Thymus (tissue), 14 donors: ENCODE measurements around the gene APPL1. TPM values are rescaled to one million over a fixed set of nuclear protein-coding genes. Genes with fewer than 3 reads are reported as not detected.
A peak's percentile ranks its signal among the peaks of the same experiment; 100 is the strongest.

ENCODE experiments used
- DNase-seq, 9 donors: peaks; one replicate each; pipeline ENCODE4 v3.0.0-alpha.2; 2013; ENCODE audit warnings: low spot score in 9 of 9, low read depth in 6 of 9, missing footprints in 1 of 9
- H3K27ac ChIP-seq, 2 donors: one replicate each; pipeline ENCODE4 v1.5.1; 2013; ENCODE audit warnings: control low read depth in 1 of 2, low read depth in 1 of 2, low read length in 1 of 2, mild to moderate bottlenecking in 1 of 2, moderate library complexity in 1 of 2
- H3K27me3 ChIP-seq, 2 donors: one replicate each; pipeline ENCODE4 v1.5.1; 2013; ENCODE audit warnings: low read length in 1 of 2; ENCODE audit not compliant: control insufficient read depth in 2 of 2, insufficient read depth in 1 of 2
- H3K36me3 ChIP-seq, 2 donors: one replicate each; pipeline ENCODE4 v1.5.1; 2013; ENCODE audit warnings: low read length in 1 of 2, mild to moderate bottlenecking in 1 of 2, moderate library complexity in 1 of 2; ENCODE audit not compliant: control insufficient read depth in 2 of 2, insufficient read depth in 2 of 2
- H3K4me1 ChIP-seq, 2 donors: one replicate each; pipeline ENCODE4 v1.5.1; 2013; ENCODE audit warnings: low read length in 2 of 2; ENCODE audit not compliant: control insufficient read depth in 2 of 2, insufficient read depth in 2 of 2
- H3K4me3 ChIP-seq, 2 donors: one replicate each; pipeline ENCODE4 v1.5.1; 2013; ENCODE audit warnings: low read length in 2 of 2, control low read depth in 1 of 2, mild to moderate bottlenecking in 1 of 2
- H3K9me3 ChIP-seq, 2 donors: one replicate each; pipeline ENCODE4 v1.5.1; 2013; ENCODE audit warnings: low read length in 1 of 2, mild to moderate bottlenecking in 1 of 2; ENCODE audit not compliant: control insufficient read depth in 2 of 2, insufficient read depth in 1 of 2
- WGBS: extraction: QIAGEN DNeasy Blood & Tissue Kit; methylation state at CpG from one replicate; pipeline ENCODE4 v1.1.7; 2013; 5-methylcytosine and 5-hydroxymethylcytosine counted together
- long read RNA-seq, 10 donors: transcript quantifications; one replicate each; lab custom pipeline, GENCODE V29; 2026
- polyA plus RNA-seq: library from polyadenylated mRNA; stranded (reverse); fragments of 200-250 nt; gene quantifications from one replicate; pipeline ENCODE4 v1.2.3, GENCODE V29; 2013
- total RNA-seq: library from RNA; stranded (reverse); fragments of 120-200 nt; gene quantifications from one replicate; pipeline ENCODE4 v1.2.4, GENCODE V29; 2013
- donor health status: healthy.

The APPL1 gene
- total RNA-seq (32.2 TPM), polyA plus RNA-seq (17.7 TPM)
- long read RNA-seq, donor 1 = 0 reads
- long read RNA-seq, donor 2, full-length matches to known transcripts = 18 of 23 reads
- long read RNA-seq, donor 2, partial matches to known transcripts = 5 of 23 reads
- long read RNA-seq, donor 2, other reads (novel, unspliced or antisense) = 0 of 23 reads
- long read RNA-seq, donor 3, full-length matches to known transcripts = 2 of 2 reads
- long read RNA-seq, donor 3, partial matches to known transcripts = 0 of 2 reads
- long read RNA-seq, donor 3, other reads (novel, unspliced or antisense) = 0 of 2 reads
- long read RNA-seq, donor 4 = 0 reads
- long read RNA-seq, donor 5, full-length matches to known transcripts = 4 of 4 reads
- long read RNA-seq, donor 5, partial matches to known transcripts = 0 of 4 reads
- long read RNA-seq, donor 5, other reads (novel, unspliced or antisense) = 0 of 4 reads
- long read RNA-seq, donor 6, full-length matches to known transcripts = 4 of 9 reads
- long read RNA-seq, donor 6, partial matches to known transcripts = 5 of 9 reads
- long read RNA-seq, donor 6, other reads (novel, unspliced or antisense) = 0 of 9 reads
- long read RNA-seq, donor 7, full-length matches to known transcripts = 10 of 10 reads
- long read RNA-seq, donor 7, partial matches to known transcripts = 0 of 10 reads
- long read RNA-seq, donor 7, other reads (novel, unspliced or antisense) = 0 of 10 reads
- long read RNA-seq, donor 8, full-length matches to known transcripts = 2 of 2 reads
- long read RNA-seq, donor 8, partial matches to known transcripts = 0 of 2 reads
- long read RNA-seq, donor 8, other reads (novel, unspliced or antisense) = 0 of 2 reads
- long read RNA-seq, donor 9, full-length matches to known transcripts = 2 of 2 reads
- long read RNA-seq, donor 9, partial matches to known transcripts = 0 of 2 reads
- long read RNA-seq, donor 9, other reads (novel, unspliced or antisense) = 0 of 2 reads
- long read RNA-seq, donor 10, partial matches to known transcripts = 6 of 7 reads
- long read RNA-seq, donor 10, other reads (novel, unspliced or antisense) = 0 of 7 reads

DNA sequence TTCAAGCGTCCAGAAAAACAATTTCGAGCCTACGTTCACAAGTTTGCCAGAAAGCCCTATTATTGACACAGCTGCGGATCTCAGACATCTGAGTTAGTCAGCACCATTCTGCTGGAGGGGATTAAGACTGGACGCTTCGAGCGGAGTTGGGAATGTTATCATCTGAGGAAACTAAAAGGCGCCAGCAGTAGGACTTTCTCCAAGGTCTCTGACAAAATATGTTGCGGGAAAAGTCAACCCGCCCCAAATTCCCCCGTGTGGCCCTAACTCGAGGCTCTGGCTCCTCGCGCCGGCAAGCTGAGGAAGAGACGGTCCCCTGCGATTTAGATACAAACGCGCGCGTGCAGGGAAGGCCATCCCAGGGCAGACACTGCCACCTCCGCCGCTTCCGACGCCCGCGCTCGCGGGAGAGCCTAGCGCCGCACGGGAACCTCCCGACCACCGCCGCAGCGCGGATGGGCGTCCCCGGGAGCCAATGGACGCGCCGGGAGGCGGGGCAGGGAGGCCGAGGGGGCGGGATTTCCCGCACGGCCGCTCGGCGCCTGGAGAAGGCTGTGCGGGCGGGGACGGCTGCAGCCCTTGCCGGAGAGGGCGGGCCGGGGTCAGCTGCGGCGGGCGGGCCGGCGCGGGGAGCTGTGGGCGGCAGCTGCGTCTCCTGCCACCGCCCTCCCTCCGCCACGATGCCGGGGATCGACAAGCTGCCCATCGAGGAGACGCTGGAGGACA, at the start of gene APPL1:
TSS of gene APPL1 (plus strand) at position 526 of the 726 bp plus-strand sequence. CDS start at position 681, 155 bp downstream.
- Histone ChIP-seq H3K36me3 (no peaks in the 10 kb centered on the region), H3K27ac (peak within 1 kb of the TSS; percentile 71 to 94), H3K9me3 (no peaks in the 10 kb centered on the region), H3K4me1 (peaks cover 9 to 10% of the 10 kb centered on the region in 2 donors), H3K27me3 (no peaks in the 10 kb centered on the region), H3K4me3 (peak within 1 kb of the TSS; percentile 84 to 97)
- WGBS = under 1% methylated on average over 71 of the region's 71 CpGs
- peak; percentile 49 to 94 (median 84) for DNase-seq

DNA sequence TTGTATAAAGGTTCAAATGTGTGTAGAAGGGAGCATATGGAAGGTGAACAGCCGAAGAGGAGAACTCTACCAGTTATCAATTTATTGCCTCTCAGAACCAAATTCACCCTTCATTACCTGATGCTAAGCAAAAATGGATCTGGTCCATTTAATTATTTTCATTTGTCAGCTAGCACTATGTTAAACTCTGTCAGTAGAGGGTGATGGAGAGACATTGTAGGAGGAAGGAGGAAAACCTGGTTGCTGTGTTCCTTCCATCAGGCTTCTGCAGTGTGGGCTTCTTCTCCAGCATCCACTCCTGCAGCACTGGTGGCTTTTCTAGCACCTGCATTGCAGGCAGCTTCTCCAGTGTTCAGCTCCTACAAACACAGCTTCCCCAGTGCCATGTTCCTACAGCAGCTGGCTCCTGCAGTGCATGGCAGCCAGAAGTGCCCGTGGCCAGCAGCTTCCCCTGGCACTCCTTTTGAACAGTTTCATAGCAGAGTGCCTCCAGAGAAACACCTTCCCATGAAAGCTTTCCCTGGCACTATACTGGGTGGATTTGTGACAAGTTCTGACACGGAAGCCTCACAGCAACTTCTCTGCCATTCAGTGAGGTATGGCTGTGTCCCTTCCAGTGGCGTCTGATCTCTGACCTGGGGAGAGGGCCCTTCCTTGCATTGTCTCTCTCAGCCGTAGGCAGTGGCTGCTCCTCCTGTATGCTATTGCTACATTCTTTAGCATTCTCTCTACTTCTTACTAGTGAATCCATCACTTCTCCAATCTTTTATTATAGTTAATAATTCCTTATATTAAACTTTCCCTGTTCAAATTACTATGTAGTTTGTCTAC, 47.7 kb upstream of the APPL1 start:
- H3K9me3 ChIP-seq = no peaks in the 10 kb centered on the region
- no peaks in the 10 kb centered on the region for H3K36me3 ChIP-seq
- DNase-seq = peak in 1 of 9 donors; percentile 26
- H3K4me1 ChIP-seq = no peaks in the 10 kb centered on the region
- 89% methylated on average over 5 of the region's 5 CpGs for WGBS
- peaks cover 0 to 2% of the 10 kb centered on the region in 2 donors for H3K27me3 ChIP-seq
- H3K4me3 ChIP-seq = no peak overlapping the region
- no peak overlapping the region for H3K27ac ChIP-seq

- Histone ChIP-seq H3K27ac (no peak overlapping the region), H3K4me1 (no peaks in the 10 kb centered on the region), H3K4me3 (no peak overlapping the region), H3K27me3 (no peaks in the 10 kb centered on the region), H3K9me3 (no peaks in the 10 kb centered on the region), H3K36me3 (no peaks in the 10 kb centered on the region)
- 88% methylated on average over 6 of the region's 6 CpGs for WGBS
- no peak for DNase-seq
These were observed 43.0 kb upstream of the APPL1 start for GRCh38 chr3:57184526-57184925.

DNA sequence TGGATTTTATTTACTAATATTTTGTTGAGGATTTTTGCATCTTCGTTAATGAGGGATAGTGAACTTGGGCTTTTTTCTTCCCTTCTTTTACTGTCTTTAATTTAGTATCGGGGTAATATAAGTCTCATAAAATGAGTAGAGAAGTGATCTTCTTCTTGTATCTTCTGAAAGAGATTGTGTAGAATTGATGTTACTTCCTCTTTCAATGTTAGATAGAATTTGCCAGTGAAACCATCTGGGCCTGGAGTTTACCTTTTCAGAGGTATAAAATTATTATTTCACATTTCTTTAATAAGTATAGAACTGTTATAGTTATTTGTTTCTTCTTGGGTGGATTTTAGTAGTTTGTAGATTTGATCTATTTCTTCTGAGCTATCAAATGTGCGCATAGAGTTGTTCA, 35.5 kb upstream of the APPL1 start:
- Histone ChIP-seq H3K9me3 (no peaks in the 10 kb centered on the region), H3K4me1 (no peaks in the 10 kb centered on the region), H3K27ac (no peak overlapping the region), H3K4me3 (no peak overlapping the region), H3K36me3 (no peaks in the 10 kb centered on the region), H3K27me3 (no peaks in the 10 kb centered on the region)
- no peak for DNase-seq
- 97% methylated on average over 3 of the region's 3 CpGs for WGBS

DNA sequence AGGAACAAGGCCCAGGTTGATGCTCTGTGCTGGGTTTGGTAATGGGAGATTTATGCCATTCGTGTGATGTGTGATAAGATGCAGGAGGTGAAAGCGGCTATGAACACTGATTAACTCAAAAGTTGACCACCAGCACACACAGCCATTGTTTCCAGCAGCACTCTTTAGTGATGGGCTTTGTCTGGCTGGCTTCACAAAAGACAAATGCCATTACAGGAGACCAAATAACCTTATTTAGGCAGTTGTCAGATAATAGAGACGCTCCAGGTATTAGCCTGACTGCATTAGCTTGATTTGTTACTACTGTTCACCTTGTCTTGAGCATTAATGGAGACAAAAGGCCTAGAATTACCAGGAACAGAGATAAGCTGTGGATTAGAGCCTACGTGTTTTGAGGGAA, 32.9 kb upstream of the APPL1 start:
- 97% methylated on average over 4 of the region's 4 CpGs for WGBS
- Histone ChIP-seq H3K27me3 (no peaks in the 10 kb centered on the region), H3K27ac (no peak overlapping the region), H3K36me3 (no peaks in the 10 kb centered on the region), H3K9me3 (no peaks in the 10 kb centered on the region), H3K4me3 (no peak overlapping the region), H3K4me1 (no peaks in the 10 kb centered on the region)
- DNase-seq = no peak

DNA sequence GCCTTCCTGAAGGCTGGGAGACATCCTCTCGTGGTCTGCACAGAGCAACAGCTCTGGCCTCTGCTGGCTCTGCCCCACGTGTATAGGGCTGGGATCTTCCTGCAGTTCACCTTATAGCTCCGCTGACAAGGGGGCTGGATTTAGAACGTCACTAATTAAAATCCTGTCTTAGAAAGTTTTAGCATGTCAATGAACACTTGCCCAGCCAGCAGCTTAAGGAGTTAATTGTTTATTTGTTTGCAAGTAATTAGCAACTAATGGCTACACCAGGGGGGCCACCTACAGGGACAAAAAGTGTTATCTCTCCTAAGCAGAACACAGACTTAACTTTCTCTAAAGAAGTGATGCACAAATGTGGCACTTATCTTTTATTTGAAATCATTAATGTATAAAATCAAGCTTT, 27.6 kb upstream of the APPL1 start, which contains the start of gene HESX1:
TSS of gene HESX1 (minus strand) at position 84 of the 403 bp plus-strand sequence. CDS start at position 24, 60 bp downstream.
- Histone ChIP-seq H3K4me3 (no peak within 1 kb of the TSS), H3K27ac (no peak within 1 kb of the TSS), H3K36me3 (no peaks in the 10 kb centered on the region), H3K27me3 (no peaks in the 10 kb centered on the region), H3K9me3 (no peaks in the 10 kb centered on the region), H3K4me1 (no peaks in the 10 kb centered on the region)
- no peak for DNase-seq
- WGBS = 60% methylated on average over 4 of the region's 4 CpGs

- Histone ChIP-seq H3K27ac (no peak overlapping the region), H3K27me3 (no peaks in the 10 kb centered on the region), H3K4me1 (no peaks in the 10 kb centered on the region), H3K4me3 (no peak overlapping the region), H3K9me3 (no peaks in the 10 kb centered on the region), H3K36me3 (no peaks in the 10 kb centered on the region)
- 96% methylated on average over 2 of the region's 2 CpGs for WGBS
- DNase-seq = no peak
These were observed 21.1 kb upstream of the APPL1 start for GRCh38 chr3:57206423-57206822.

GRCh38 chr3:57221883-57222282, 5.6 kb upstream of the APPL1 start:
- Histone ChIP-seq H3K27ac (no peak overlapping the region), H3K9me3 (no peaks in the 10 kb centered on the region), H3K4me1 (peaks cover under 1% of the 10 kb centered on the region in 2 donors), H3K27me3 (no peaks in the 10 kb centered on the region), H3K36me3 (no peaks in the 10 kb centered on the region), H3K4me3 (no peak overlapping the region)
- DNase-seq = no peak
- 96% methylated on average over 2 of the region's 2 CpGs for WGBS
